ENCODE data around the gene GNA15. TPM values are rescaled to one million over a fixed set of nuclear protein-coding genes. Genes with fewer than 3 reads are reported as not detected.

Gene GNA15
- total RNA-seq, 3 donors from 2014 or later, result 7.8 to 16.2 (median 8.5) TPM

DNA sequence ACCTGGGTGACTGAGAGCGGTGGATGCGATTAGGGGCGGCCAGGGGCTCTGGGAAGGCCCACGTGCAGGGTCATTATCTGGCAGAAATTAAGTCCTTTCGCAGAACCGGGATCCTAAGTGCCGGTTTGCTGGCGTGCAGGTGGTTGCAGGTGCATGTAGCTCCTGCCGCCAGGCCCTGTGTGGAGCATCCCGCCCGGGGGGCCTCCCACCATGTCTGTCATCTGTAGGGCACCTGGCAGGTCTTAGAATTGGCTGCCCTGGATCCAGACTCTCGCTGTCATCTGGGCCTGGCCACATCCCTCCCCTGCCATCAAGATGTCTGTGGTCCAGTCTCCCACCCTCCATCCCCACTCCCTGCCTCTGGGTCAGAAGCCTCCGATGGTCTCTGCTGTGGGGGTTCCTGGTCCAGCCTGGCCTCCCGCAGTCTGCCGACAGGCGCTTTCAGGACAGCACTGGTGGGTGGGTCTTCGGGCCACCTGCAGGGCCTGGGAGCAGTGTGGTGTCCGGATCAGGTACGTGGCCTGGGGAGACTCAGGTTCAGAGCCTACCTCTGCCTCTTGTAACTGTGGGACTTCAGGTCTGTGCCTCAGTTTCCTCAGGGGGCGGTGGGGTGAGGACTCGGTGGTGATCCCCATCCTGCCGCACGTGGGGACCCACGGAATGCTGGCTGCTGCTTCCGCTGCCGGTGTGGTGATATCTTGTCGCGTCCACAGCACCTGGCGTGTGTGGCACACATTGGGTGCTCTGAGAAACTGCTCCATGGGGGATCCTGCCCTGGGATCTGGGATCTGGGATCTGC is 36.3 kb upstream of the GNA15 start:
- Histone ChIP-seq H3K27me3 (no peaks in the 10 kb centered on the region), H3K27ac (peak overlapping the region; percentile 89 to 96), H3K4me3 (peak overlapping the region in 2 of 3 donors; percentile 65 to 98), H3K9me3 (no peaks in the 10 kb centered on the region), H3K36me3 (no peaks in the 10 kb centered on the region), H3K4me1 (peaks cover 24 to 37% of the 10 kb centered on the region in 2 donors)
- no peak for DNase-seq (ENCODE audit: low spot score in 2 of 2)
- no peak for TF ChIP-seq CTCF (IDR thresholded peaks at IDR 0.05)
- TF ChIP-seq POLR2A (IDR thresholded peaks at IDR 0.05), result no peak
- TF ChIP-seq POLR2AphosphoS5 (IDR thresholded peaks at IDR 0.05), result no peak
- intact Hi-C loops (cut with DNase I; ENCODE audit: low total_unique reads), result no loop called here

DNA sequence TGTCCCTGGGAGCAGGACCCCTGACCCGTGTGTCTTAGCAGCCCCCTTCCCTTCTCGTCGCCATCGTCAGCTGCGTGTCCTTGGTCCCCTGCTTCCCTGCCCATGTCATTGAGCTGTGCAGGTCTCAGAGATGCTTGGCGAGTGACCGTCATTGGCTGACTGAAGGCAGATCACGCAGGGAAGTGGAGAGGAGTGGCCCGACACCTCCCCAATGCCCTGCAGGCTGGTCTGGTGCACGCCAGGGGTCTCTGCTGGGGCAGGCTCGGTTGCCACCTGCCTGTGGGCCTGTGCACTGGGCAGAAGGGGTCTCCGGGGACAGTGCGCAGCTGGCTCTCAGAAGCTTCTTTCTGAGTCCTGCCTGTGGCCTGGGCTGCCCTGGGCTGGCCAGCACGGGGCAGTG is 35.5 kb upstream of the GNA15 start:
- intact Hi-C loops (cut with DNase I; ENCODE audit: low total_unique reads), result no loop called here
- Histone ChIP-seq H3K27me3 (no peaks in the 10 kb centered on the region), H3K4me1 (peaks cover 23 to 37% of the 10 kb centered on the region in 2 donors), H3K27ac (peak overlapping the region; percentile 89 to 96), H3K9me3 (no peaks in the 10 kb centered on the region), H3K36me3 (no peaks in the 10 kb centered on the region), H3K4me3 (no peak overlapping the region)
- no peak for TF ChIP-seq CTCF (IDR thresholded peaks at IDR 0.05)
- no peak for TF ChIP-seq POLR2AphosphoS5 (IDR thresholded peaks at IDR 0.05)
- no peak for TF ChIP-seq POLR2A (IDR thresholded peaks at IDR 0.05)
- DNase-seq (ENCODE audit: low spot score in 2 of 2), result no peak

GRCh38 chr19:3100747-3101730 is 34.8 kb upstream of the GNA15 start:
- no peak overlapping the region for H3K4me3 ChIP-seq
- no peak for DNase-seq (ENCODE audit: low spot score in 2 of 2)
- no peaks in the 10 kb centered on the region for H3K9me3 ChIP-seq
- H3K4me1 ChIP-seq, result peaks cover 20 to 37% of the 10 kb centered on the region in 2 donors
- intact Hi-C loops (cut with DNase I; ENCODE audit: low total_unique reads), result no loop called here
- H3K27me3 ChIP-seq, result no peaks in the 10 kb centered on the region
- no peaks in the 10 kb centered on the region for H3K36me3 ChIP-seq
- peak overlapping the region; percentile 89 to 96 for H3K27ac ChIP-seq
- no peak for TF ChIP-seq CTCF (IDR thresholded peaks at IDR 0.05)
- no peak for TF ChIP-seq POLR2A (IDR thresholded peaks at IDR 0.05)
- no peak for TF ChIP-seq POLR2AphosphoS5 (IDR thresholded peaks at IDR 0.05)

- intact Hi-C loops (cut with DNase I; ENCODE audit: low total_unique reads), result loop anchor here (2.0 kb wide), 1 partner anchor 140 kb away; no protein-coding TSS in a partner anchor
- Histone ChIP-seq H3K27ac (peak overlapping the region; percentile 15 to 25), H3K27me3 (no peaks in the 10 kb centered on the region), H3K4me1 (peaks cover 14 to 22% of the 10 kb centered on the region in 2 donors), H3K4me3 (no peak overlapping the region), H3K9me3 (no peaks in the 10 kb centered on the region), H3K36me3 (no peaks in the 10 kb centered on the region)
- TF ChIP-seq POLR2AphosphoS5 (IDR thresholded peaks at IDR 0.05) (no peak), CTCF (IDR thresholded peaks at IDR 0.05) (no peak), POLR2A (IDR thresholded peaks at IDR 0.05) (no peak)
- no peak for DNase-seq (ENCODE audit: low spot score in 2 of 2)
These were observed 33.3 kb upstream of the GNA15 start for GRCh38 chr19:3102239-3103140.

All from breast epithelium (tissue), 4 donors.